PC-9 (cell line): ENCODE data around the gene CA5A. TPM values are rescaled to one million over a fixed set of nuclear protein-coding genes. Genes with fewer than 3 reads are reported as not detected.

Experiments
- BruUV-seq: library from RNA; stranded (reverse); fragments of 400-500 nt; replicated peaks from 2 replicates; lab custom pipeline; 2021; lab: Mats Ljungman, UMichigan
- CTCF ChIA-PET: fragments of 300-600 bp; sonication (Branson Sonifier 250); formaldehyde crosslinking; loops from one replicate; lab custom pipeline; 2022; ENCODE audit warnings: antibody characterized with exemption; lab: Charles Lee
- POLR2A ChIA-PET: fragments of 300-600 bp; sonication (Branson Sonifier 250); formaldehyde crosslinking; loops from one replicate; lab custom pipeline; 2022; ENCODE audit warnings: antibody characterized with exemption; ENCODE audit not compliant: unreplicated experiment; lab: Charles Lee
- DNase-seq, 2 experiments: peaks; one replicate each; pipeline versions ENCODE4 v3.0.0 to v3.0.0-alpha.2; 2015 to 2022; ENCODE audit warnings: mixed read lengths in 1 of 2
- H2AFZ ChIP-seq: fragments of 200-600 bp; sonication (generic); 2 replicates; pipeline ENCODE4 v1.8.1; 2017; ENCODE audit warnings: antibody characterized with exemption
- H3F3A ChIP-seq: fragments of 200-600 bp; sonication (generic); 2 replicates; pipeline ENCODE4 v1.8.1; 2017; ENCODE audit warnings: antibody characterized with exemption, mild to moderate bottlenecking, low read depth; ENCODE audit not compliant: insufficient read depth
- H3K27ac ChIP-seq: fragments of 200-600 bp; sonication (generic); 2 replicates; pipeline ENCODE4 v1.6.1; 2016; ENCODE audit warnings: mixed run types
- H3K27me3 ChIP-seq: fragments of 200-600 bp; sonication (generic); 2 replicates; pipeline ENCODE4 v1.6.1; 2016; ENCODE audit warnings: low read depth, mixed run types; ENCODE audit not compliant: insufficient read depth
- H3K36me3 ChIP-seq: fragments of 200-600 bp; sonication (generic); 2 replicates; pipeline ENCODE4 v1.6.1; 2016; ENCODE audit warnings: low read depth, mixed run types
- H3K4me1 ChIP-seq: fragments of 200-600 bp; sonication (generic); replicated peaks from 2 replicates; pipeline ENCODE4 v1.6.1; 2016; ENCODE audit warnings: mixed run types; ENCODE audit not compliant: insufficient read depth
- H3K4me2 ChIP-seq: fragments of 200-600 bp; sonication (generic); 2 replicates; pipeline ENCODE4 v1.6.1; 2017; ENCODE audit warnings: mixed run types
- H3K4me3 ChIP-seq: fragments of 200-600 bp; sonication (generic); 2 replicates; pipeline ENCODE4 v1.6.1; 2016; ENCODE audit warnings: mixed run types
- H3K79me2 ChIP-seq: fragments of 200-600 bp; sonication (generic); 2 replicates; pipeline ENCODE4 v1.6.1; 2017; ENCODE audit warnings: low read depth, mixed run types
- H3K9me2 ChIP-seq: fragments of 200-600 bp; sonication (generic); 2 replicates; pipeline ENCODE4 v1.8.1; 2017; ENCODE audit warnings: mild to moderate bottlenecking; ENCODE audit not compliant: insufficient read depth
- H3K9me3 ChIP-seq: fragments of 200-600 bp; sonication (generic); 2 replicates; pipeline ENCODE4 v1.8.1; 2016; ENCODE audit warnings: low read depth; ENCODE audit not compliant: insufficient read depth
- H4K20me1 ChIP-seq: fragments of 200-600 bp; sonication (generic); 2 replicates; pipeline ENCODE4 v1.8.1; 2017; ENCODE audit not compliant: insufficient read depth
- EZH2 ChIP-seq: fragments of 200-600 bp; sonication (generic); IDR thresholded peaks from 2 replicates; pipeline ENCODE4 v1.8.0; 2017; ENCODE audit warnings: antibody characterized with exemption, low read depth
- intact Hi-C: fragments of 100-400 bp; cut with micrococcal nuclease; formaldehyde crosslinking; loops from one replicate; pipeline ENCODE4 v1.10.0; 2022; ENCODE audit not compliant: unreplicated experiment
- total RNA-seq: library from RNA; stranded (reverse); gene quantifications from 2 replicates; pipeline ENCODE4 v1.2.3, GENCODE V29; 2021
- TF ChIP-seq, protein P1 (sequence below): fragments of 200-600 bp; sonication (generic); conservative IDR thresholded peaks from 2 replicates; pipeline ENCODE4 v1.6.1; 2017; ENCODE audit warnings: mixed run types, antibody characterized with exemption, mild to moderate bottlenecking, moderate library complexity

CA5A gene
- total RNA-seq, 1 experiment from 2014 or later, result 0.26 TPM

DNA sequence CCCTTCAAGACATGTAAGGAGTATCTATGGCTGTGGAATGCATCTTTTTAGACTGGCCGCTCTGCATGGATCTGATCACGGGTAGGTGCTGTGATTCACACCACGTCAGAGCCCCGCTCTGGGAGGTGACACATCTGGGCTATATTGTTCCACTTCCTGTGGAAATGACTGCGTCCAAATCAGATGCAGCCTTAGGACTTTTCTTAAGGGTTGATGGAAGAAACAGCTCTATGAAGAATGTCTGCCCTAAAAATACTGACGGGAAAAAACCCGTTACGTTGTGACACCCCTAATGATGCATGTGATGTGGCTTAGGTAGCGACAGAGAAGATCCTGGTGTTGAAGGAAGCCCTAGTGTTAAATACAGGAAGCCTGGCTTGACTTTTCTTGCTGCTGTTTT, 27.1 kb upstream of the CA5A start:
- Histone ChIP-seq H2AFZ (no peak overlapping the region), H3K4me3 (no peak overlapping the region), H3K79me2 (peaks cover 51% of the 10 kb centered on the region), H3K36me3 (no peaks in the 10 kb centered on the region), H3K27me3 (no peaks in the 10 kb centered on the region), H3K4me1 (no peaks in the 10 kb centered on the region), H3F3A (no peaks in the 10 kb centered on the region), H3K4me2 (no peak overlapping the region), H3K27ac (no peak overlapping the region), H3K9me2 (no peaks in the 10 kb centered on the region), H4K20me1 (0 out of 2 replicates have a peak, but pooled peaks cover 5% of the 10 kb centered on the region), H3K9me3 (no peaks in the 10 kb centered on the region)
- TF ChIP-seq, protein P1, sequence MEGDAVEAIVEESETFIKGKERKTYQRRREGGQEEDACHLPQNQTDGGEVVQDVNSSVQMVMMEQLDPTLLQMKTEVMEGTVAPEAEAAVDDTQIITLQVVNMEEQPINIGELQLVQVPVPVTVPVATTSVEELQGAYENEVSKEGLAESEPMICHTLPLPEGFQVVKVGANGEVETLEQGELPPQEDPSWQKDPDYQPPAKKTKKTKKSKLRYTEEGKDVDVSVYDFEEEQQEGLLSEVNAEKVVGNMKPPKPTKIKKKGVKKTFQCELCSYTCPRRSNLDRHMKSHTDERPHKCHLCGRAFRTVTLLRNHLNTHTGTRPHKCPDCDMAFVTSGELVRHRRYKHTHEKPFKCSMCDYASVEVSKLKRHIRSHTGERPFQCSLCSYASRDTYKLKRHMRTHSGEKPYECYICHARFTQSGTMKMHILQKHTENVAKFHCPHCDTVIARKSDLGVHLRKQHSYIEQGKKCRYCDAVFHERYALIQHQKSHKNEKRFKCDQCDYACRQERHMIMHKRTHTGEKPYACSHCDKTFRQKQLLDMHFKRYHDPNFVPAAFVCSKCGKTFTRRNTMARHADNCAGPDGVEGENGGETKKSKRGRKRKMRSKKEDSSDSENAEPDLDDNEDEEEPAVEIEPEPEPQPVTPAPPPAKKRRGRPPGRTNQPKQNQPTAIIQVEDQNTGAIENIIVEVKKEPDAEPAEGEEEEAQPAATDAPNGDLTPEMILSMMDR, result no peak
- TF ChIP-seq EZH2, result no peak
- DNase-seq, result peak in 1 of 2 experiments; percentile 19
- ChIA-PET POLR2A (no interaction called here), CTCF (no interaction called here)
- no TSS peak for BruUV-seq
- intact Hi-C loops, result no loop called here

DNA sequence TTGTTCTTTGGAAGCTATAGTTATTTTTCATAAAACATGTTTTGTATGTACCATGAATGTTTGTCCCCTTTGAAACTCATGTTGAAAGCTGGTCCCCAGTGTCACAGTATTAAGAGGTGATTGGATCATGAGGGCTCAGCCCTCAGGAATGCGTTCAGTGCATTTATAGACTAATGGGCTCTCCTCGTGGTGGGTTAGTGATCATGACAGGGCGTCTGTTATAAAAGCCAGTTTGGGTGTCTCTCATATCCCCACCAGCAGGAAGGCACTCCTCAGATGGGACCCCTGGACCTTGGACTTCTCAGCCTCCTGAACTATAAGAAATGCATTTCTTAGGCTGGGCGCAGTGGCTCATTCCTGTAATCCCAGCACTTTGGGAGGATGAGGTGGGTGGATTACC, 25.3 kb upstream of the CA5A start:
- BruUV-seq, result no TSS peak
- ChIA-PET CTCF (no interaction called here), POLR2A (no interaction called here)

DNA sequence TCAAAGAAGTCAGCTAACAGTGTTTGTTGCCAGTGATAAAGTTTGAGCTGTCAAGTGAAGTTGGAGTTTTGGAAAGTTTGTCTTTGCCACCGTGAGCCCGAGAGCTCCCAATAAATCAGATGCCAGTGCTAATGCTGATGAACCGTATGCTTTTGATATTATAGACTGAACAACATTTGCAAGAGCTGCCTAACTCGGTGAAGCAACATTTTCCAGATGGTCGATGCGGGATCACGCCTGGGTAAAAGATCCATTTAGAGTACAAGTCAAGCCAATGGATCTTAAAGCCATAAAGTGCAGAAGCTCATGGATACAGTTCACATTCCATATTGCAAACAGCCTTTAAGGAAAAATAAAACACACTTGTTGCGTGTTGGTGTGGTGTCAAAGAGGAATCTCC, 24.5 kb upstream of the CA5A start:
- H3K4me2 ChIP-seq, result no peak overlapping the region
- no peaks in the 10 kb centered on the region for H3K9me2 ChIP-seq
- ChIA-PET CTCF (no interaction called here), POLR2A (no interaction called here)
- H3K79me2 ChIP-seq, result peaks cover 56% of the 10 kb centered on the region
- no peaks in the 10 kb centered on the region for H3K4me1 ChIP-seq
- no peaks in the 10 kb centered on the region for H3K9me3 ChIP-seq
- BruUV-seq, result no TSS peak
- H3K27ac ChIP-seq, result no peak overlapping the region
- no peak overlapping the region for H3K4me3 ChIP-seq
- no peak for DNase-seq
- intact Hi-C loops, result no loop called here
- no peaks in the 10 kb centered on the region for H3K27me3 ChIP-seq
- no peaks in the 10 kb centered on the region for H3K36me3 ChIP-seq
- peaks cover 5% of the 10 kb centered on the region; the same call in 1 of the 2 replicates for H4K20me1 ChIP-seq
- TF ChIP-seq, protein P1, result no peak
- TF ChIP-seq EZH2, result no peak
- H2AFZ ChIP-seq, result no peak overlapping the region
- H3F3A ChIP-seq, result 0 out of 2 replicates have a peak, but pooled peaks cover 7% of the 10 kb centered on the region

More for the DNA sequence above, 25.3 kb upstream of the CA5A start:
- intact Hi-C loops, result no loop called here
- H3K9me3 ChIP-seq, result no peaks in the 10 kb centered on the region
- no peaks in the 10 kb centered on the region for H3K36me3 ChIP-seq
- no peaks in the 10 kb centered on the region for H3K27me3 ChIP-seq
- peaks cover 54% of the 10 kb centered on the region for H3K79me2 ChIP-seq
- DNase-seq, result no peak
- no peak overlapping the region for H3K27ac ChIP-seq
- no peak overlapping the region for H3K4me3 ChIP-seq
- no peak overlapping the region for H2AFZ ChIP-seq
- H3K9me2 ChIP-seq, result no peaks in the 10 kb centered on the region
- 0 out of 2 replicates have a peak, but pooled peaks cover 5% of the 10 kb centered on the region for H4K20me1 ChIP-seq
- no peaks in the 10 kb centered on the region for H3K4me1 ChIP-seq
- 0 out of 2 replicates have a peak, but pooled peaks cover 3% of the 10 kb centered on the region for H3F3A ChIP-seq
- TF ChIP-seq EZH2, result no peak
- TF ChIP-seq, protein P1, result no peak
- H3K4me2 ChIP-seq, result no peak overlapping the region
